DND-41 (cell line): ENCODE results near the gene CTAGE8.
"Not testable (repeated sequence)": the region's sequence is repeated elsewhere in the genome, so short reads cannot be mapped to it uniquely, and the experiment has no call there.

ENCODE experiments used
- EZH2 ChIP-seq: IDR thresholded peaks from 3 replicates; pipeline ENCODE4 v1.6.1; 2012; ENCODE audit warnings: borderline replicate concordance, low read depth, mild to moderate bottlenecking, moderate library complexity, low read length, inconsistent platforms; ENCODE audit not compliant: severe bottlenecking
- TF ChIP-seq, protein P1 (sequence below): IDR thresholded peaks from 2 replicates; pipeline ENCODE4 v1.5.1; 2012; ENCODE audit warnings: borderline replicate concordance, low read length, moderate library complexity, mild to moderate bottlenecking; ENCODE audit not compliant: poor library complexity, severe bottlenecking; ENCODE audit errors: extremely low read depth

DNA sequence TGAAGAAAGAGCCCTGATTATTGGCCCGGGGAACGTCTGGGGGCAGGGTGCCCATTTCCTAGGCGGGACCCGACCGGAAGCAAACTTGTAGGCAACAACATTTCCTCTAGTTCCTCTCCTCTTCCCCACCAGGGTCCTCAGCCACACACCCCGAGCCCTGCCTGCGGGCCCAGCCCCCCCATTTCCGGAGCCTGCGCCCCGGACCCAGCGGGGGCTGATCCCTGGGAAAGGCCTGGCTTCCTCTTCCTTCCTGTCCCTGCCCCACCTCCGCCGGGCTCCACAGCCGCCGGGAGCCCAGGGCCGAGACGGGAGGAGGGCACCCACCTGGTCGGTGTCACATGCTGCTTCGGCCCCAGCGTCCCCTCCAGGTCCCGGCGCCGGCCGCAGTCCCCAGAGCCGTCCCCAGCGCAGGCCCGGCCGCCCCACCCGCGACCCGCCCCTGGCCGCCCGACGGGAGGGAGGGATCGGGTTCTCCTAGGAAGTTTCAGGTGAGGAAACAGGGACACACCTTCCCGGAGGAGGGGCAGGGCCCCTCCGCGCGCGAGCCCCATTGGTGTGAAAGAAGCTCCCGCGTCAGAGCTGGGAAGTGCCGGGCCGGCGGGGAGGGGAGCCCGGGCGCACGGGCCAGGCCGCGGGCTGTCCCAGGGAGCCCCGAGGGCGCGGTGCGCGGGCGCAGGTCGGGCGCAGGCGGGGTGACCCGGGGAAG, 24.9 kb upstream of the CTAGE8 start:
- TF ChIP-seq, protein P1, sequence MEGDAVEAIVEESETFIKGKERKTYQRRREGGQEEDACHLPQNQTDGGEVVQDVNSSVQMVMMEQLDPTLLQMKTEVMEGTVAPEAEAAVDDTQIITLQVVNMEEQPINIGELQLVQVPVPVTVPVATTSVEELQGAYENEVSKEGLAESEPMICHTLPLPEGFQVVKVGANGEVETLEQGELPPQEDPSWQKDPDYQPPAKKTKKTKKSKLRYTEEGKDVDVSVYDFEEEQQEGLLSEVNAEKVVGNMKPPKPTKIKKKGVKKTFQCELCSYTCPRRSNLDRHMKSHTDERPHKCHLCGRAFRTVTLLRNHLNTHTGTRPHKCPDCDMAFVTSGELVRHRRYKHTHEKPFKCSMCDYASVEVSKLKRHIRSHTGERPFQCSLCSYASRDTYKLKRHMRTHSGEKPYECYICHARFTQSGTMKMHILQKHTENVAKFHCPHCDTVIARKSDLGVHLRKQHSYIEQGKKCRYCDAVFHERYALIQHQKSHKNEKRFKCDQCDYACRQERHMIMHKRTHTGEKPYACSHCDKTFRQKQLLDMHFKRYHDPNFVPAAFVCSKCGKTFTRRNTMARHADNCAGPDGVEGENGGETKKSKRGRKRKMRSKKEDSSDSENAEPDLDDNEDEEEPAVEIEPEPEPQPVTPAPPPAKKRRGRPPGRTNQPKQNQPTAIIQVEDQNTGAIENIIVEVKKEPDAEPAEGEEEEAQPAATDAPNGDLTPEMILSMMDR: not testable (repeated sequence)
- not testable (repeated sequence) for TF ChIP-seq EZH2
